GM19238 (cell line): ENCODE measurements around the gene DAGLA.
A peak's percentile ranks its signal among the peaks of the same experiment; 100 is the strongest.

Experiments used
- DNase-seq: peaks from one replicate; pipeline ENCODE4 v3.0.0; 2011; ENCODE audit warnings: low spot score; ENCODE audit not compliant: insufficient read length

DAGLA gene

GRCh38 chr11:61728066-61728939 is 48.1 kb downstream of the DAGLA start:
- DNase-seq, result no peak

- DNase-seq, result no peak
Measured at GRCh38 chr11:61728940-61729219, 48.7 kb downstream of the DAGLA start.

- no peak for DNase-seq
Measured at GRCh38 chr11:61730240-61730994, 50.2 kb downstream of the DAGLA start.

GRCh38 chr11:61731211-61731951 is 51.2 kb downstream of the DAGLA start:
- no peak for DNase-seq

GRCh38 chr11:61731952-61732675 is 51.9 kb downstream of the DAGLA start:
- no peak for DNase-seq

GRCh38 chr11:61732705-61733104 is 52.5 kb downstream of the DAGLA start:
- no peak for DNase-seq

- DNase-seq, result peak; percentile 99
Measured at GRCh38 chr11:61733120-61733978, 53.2 kb downstream of the DAGLA start.

GRCh38 chr11:61734767-61735166 is 54.6 kb downstream of the DAGLA start:
- no peak for DNase-seq

- no peak for DNase-seq
Measured at GRCh38 chr11:61735391-61735790, 55.2 kb downstream of the DAGLA start.

- DNase-seq, result no peak
Measured at GRCh38 chr11:61736310-61736709, 56.1 kb downstream of the DAGLA start.

- no peak for DNase-seq
Measured at GRCh38 chr11:61737131-61737530, 56.9 kb downstream of the DAGLA start.

- no peak for DNase-seq
Measured at GRCh38 chr11:61737636-61738386, 57.6 kb downstream of the DAGLA start.

- DNase-seq, result no peak
Measured at GRCh38 chr11:61738776-61739175, 58.6 kb downstream of the DAGLA start.

GRCh38 chr11:61739413-61739812 is 59.2 kb downstream of the DAGLA start:
- no peak for DNase-seq

GRCh38 chr11:61739966-61740365 is 59.8 kb downstream of the DAGLA start:
- DNase-seq, result no peak

GRCh38 chr11:61742391-61742790 is 62.2 kb downstream of the DAGLA start:
- no peak for DNase-seq

- no peak for DNase-seq
Measured at GRCh38 chr11:61743486-61744095, 63.4 kb downstream of the DAGLA start.

- DNase-seq, result no peak
Measured at GRCh38 chr11:61744181-61744580, 64.0 kb downstream of the DAGLA start.

GRCh38 chr11:61744609-61745156 is 64.5 kb downstream of the DAGLA start:
- no peak for DNase-seq
